ENCODE measurements around the gene HNRNPA0.

The HNRNPA0 gene

GRCh38 chr5:137753691-137754187 lies 424 bp downstream of the HNRNPA0 start:
- no peak for DNase-seq

- peak; percentile 30 for DNase-seq
These were observed 1.1 kb downstream of the HNRNPA0 start for GRCh38 chr5:137752905-137753690.

- DNase-seq = no peak
These were observed 2.2 kb downstream of the HNRNPA0 start for GRCh38 chr5:137751869-137752491.

- DNase-seq = no peak
These were observed 3.7 kb downstream of the HNRNPA0 start for GRCh38 chr5:137750436-137750835.

GRCh38 chr5:137747848-137748247 lies 6.3 kb downstream of the HNRNPA0 start:
- no peak for DNase-seq

- peak; percentile 33 for DNase-seq
These were observed 11.0 kb downstream of the HNRNPA0 start for GRCh38 chr5:137743031-137743640.

GRCh38 chr5:137741718-137742117 lies 12.4 kb downstream of the HNRNPA0 start:
- no peak for DNase-seq

GRCh38 chr5:137739737-137740136 lies 14.4 kb downstream of the HNRNPA0 start:
- DNase-seq = no peak

GRCh38 chr5:137738947-137739346 lies 15.2 kb downstream of the HNRNPA0 start:
- DNase-seq = no peak

- peak; percentile 3 for DNase-seq
These were observed 16.6 kb downstream of the HNRNPA0 start for GRCh38 chr5:137737349-137738131.

- DNase-seq = no peak
These were observed 17.7 kb downstream of the HNRNPA0 start for GRCh38 chr5:137736496-137736895.

- DNase-seq = peak; percentile 5
These were observed 18.4 kb downstream of the HNRNPA0 start, which contains the start of gene KLHL3 for GRCh38 chr5:137735555-137736284. TSS of gene KLHL3 (minus strand) at chr5:137736089. CDS start at chr5:137735646, 443 bp downstream.

- no peak for DNase-seq
These were observed 19.1 kb downstream of the HNRNPA0 start for GRCh38 chr5:137734962-137735554.

GRCh38 chr5:137734331-137734730 lies 19.8 kb downstream of the HNRNPA0 start:
- DNase-seq = no peak

GRCh38 chr5:137733922-137734321 lies 20.2 kb downstream of the HNRNPA0 start:
- DNase-seq = no peak

GRCh38 chr5:137733006-137733405 lies 21.2 kb downstream of the HNRNPA0 start:
- no peak for DNase-seq

- no peak for DNase-seq
These were observed 23.0 kb downstream of the HNRNPA0 start for GRCh38 chr5:137731176-137731575.

- no peak for DNase-seq
These were observed 23.8 kb downstream of the HNRNPA0 start for GRCh38 chr5:137730336-137730735.

- DNase-seq = no peak
These were observed 26.1 kb downstream of the HNRNPA0 start for GRCh38 chr5:137728048-137728447.

- no peak for DNase-seq
These were observed 26.5 kb downstream of the HNRNPA0 start for GRCh38 chr5:137727623-137728022.

GRCh38 chr5:137724251-137724650 lies 29.9 kb downstream of the HNRNPA0 start:
- no peak for DNase-seq

GRCh38 chr5:137718611-137719010 lies 35.6 kb downstream of the HNRNPA0 start:
- no peak for DNase-seq
